Neural crest cell (in vitro differentiated cells): ENCODE measurements around the gene MTRF1L. TPM values are rescaled to one million over a fixed set of nuclear protein-coding genes. Genes with fewer than 3 reads are reported as not detected.
"Not testable (repeated sequence)": the region's sequence is repeated elsewhere in the genome, so short reads cannot be mapped to it uniquely, and the experiment has no call there.

Source experiments
- DNase-seq: peaks from one replicate; pipeline ENCODE4 v3.0.0; 2021; ENCODE audit warnings: low read depth, mixed read lengths, low spot score
- H3K27ac Mint-ChIP-seq: one replicate; pipeline ENCODE4 v1.8.0; 2021; ENCODE audit warnings: mild to moderate bottlenecking, mixed read lengths; ENCODE audit not compliant: unreplicated experiment
- H3K27me3 Mint-ChIP-seq: 2 replicates; pipeline ENCODE4 v1.8.0; 2021; ENCODE audit warnings: low read depth, mild to moderate bottlenecking, mixed read lengths
- H3K36me3 Mint-ChIP-seq: 2 replicates; pipeline ENCODE4 v1.8.0; 2021; ENCODE audit warnings: low read depth, mild to moderate bottlenecking, mixed read lengths
- H3K4me1 Mint-ChIP-seq: 2 replicates; pipeline ENCODE4 v1.8.0; 2021; ENCODE audit warnings: mixed read lengths
- H3K4me3 Mint-ChIP-seq: one replicate; pipeline ENCODE4 v1.8.0; 2021; ENCODE audit warnings: mild to moderate bottlenecking, mixed read lengths
- H3K9me3 Mint-ChIP-seq: 2 replicates; pipeline ENCODE4 v1.8.0; 2021; ENCODE audit warnings: mixed read lengths
- total RNA-seq: library from RNA; stranded (reverse); gene quantifications from 2 replicates; pipeline ENCODE4 v1.2.1, GENCODE V29; 2021
- TF ChIP-seq, protein P1 (sequence below): fragments of 200-600 bp; sonication (generic); conservative IDR thresholded peaks from 2 replicates; pipeline ENCODE4 v1.5.0; 2021; ENCODE audit warnings: antibody characterized with exemption, mild to moderate bottlenecking

The MTRF1L gene
- total RNA-seq, 1 donor from 2014 or later, result 23.2 TPM

DNA sequence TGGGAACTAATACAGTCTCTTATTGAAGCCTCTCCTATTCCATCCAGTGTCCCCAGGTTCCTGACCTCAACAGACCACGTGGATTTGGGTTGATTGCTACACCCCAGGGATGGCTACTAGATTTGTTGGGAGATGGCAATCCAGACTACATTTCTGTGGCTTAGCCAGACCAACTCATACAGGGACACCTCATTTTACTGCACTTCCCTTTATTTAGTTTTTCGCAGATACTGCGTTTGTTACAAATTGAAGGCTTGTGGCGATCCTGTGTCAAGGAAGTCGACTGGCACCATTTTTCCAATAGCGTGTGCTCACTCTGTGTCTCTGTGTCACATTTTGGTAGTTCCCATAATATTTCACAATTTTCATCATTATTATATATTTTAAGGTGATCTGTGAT, 10.3 kb upstream of the MTRF1L start:
- TF ChIP-seq, protein P1, sequence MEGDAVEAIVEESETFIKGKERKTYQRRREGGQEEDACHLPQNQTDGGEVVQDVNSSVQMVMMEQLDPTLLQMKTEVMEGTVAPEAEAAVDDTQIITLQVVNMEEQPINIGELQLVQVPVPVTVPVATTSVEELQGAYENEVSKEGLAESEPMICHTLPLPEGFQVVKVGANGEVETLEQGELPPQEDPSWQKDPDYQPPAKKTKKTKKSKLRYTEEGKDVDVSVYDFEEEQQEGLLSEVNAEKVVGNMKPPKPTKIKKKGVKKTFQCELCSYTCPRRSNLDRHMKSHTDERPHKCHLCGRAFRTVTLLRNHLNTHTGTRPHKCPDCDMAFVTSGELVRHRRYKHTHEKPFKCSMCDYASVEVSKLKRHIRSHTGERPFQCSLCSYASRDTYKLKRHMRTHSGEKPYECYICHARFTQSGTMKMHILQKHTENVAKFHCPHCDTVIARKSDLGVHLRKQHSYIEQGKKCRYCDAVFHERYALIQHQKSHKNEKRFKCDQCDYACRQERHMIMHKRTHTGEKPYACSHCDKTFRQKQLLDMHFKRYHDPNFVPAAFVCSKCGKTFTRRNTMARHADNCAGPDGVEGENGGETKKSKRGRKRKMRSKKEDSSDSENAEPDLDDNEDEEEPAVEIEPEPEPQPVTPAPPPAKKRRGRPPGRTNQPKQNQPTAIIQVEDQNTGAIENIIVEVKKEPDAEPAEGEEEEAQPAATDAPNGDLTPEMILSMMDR, result no peak
- Mint-ChIP-seq H3K4me1 (no peaks in the 10 kb centered on the region), H3K27me3 (no peaks in the 10 kb centered on the region), H3K9me3 (no peaks in the 10 kb centered on the region), H3K27ac (no peak overlapping the region), H3K4me3 (no peak overlapping the region), H3K36me3 (no peaks in the 10 kb centered on the region)
- DNase-seq, result no peak

DNA sequence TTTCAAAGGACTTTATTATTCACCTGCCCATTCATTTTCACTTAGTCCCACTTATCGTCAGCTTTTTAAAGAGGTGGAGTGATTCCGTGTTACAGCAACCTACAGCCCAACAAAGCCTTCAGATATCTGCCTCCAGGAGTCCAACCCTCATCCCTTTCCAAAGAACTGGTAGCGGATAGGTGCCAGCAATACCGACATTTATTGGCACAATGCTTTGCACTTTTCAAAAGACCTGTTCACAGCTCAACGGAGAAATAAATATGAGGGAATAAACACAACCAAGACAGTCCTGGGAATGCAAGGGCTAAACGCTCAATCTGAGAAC, 819 bp upstream of the MTRF1L start:
- H3K27ac Mint-ChIP-seq, result peak overlapping the region; percentile 98
- H3K27me3 Mint-ChIP-seq, result no peaks in the 10 kb centered on the region
- H3K36me3 Mint-ChIP-seq, result peaks cover 5% of the 10 kb centered on the region
- H3K4me3 Mint-ChIP-seq, result peak overlapping the region; percentile 96
- DNase-seq, result no peak
- TF ChIP-seq, protein P1, result no peak
- no peaks in the 10 kb centered on the region for H3K9me3 Mint-ChIP-seq
- peaks cover 35% of the 10 kb centered on the region for H3K4me1 Mint-ChIP-seq

DNA sequence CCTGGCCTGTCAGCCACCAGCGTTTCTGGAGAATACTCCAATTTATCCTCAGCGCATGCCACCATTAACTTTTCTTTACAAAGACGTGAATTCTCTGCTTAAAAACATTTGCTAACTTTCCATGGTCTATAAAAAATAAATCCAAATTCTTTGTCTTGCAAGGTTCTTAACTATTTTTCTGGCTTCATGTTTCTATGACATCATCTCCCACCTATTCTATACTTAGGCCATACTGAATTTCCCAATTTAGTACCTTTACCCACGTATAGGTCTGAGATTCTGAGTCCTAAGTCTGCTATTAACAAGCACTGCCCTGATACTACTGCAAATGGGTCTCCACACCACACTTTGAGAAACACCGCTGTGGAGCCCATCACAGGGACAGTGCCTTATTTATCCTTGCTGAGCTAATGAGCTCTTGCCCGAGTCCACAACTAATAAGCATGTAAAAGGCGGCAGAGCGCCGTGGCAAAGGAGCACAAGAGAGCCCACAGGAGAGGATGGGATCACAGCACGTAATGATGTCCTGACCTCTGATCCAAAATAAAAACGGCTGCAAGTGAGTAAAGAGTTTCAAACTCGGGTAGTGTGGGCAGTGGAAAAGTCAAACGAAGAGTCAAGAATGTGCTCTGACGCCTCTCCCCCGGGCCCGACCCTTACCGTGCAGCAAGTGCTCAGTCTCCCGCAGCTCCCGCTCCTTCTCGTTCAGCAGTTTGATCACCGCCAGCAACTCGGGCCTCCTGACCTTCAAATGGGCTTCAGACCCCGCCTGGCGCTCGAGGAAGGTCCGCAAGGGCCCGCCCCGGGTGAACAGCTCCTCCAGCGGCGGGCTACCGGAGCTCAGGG, 519 bp downstream of the MTRF1L start:
- Mint-ChIP-seq H3K9me3 (no peaks in the 10 kb centered on the region), H3K4me1 (peaks cover 35% of the 10 kb centered on the region), H3K4me3 (peak overlapping the region; percentile 96), H3K27ac (peak overlapping the region; percentile 93), H3K36me3 (peaks cover 7% of the 10 kb centered on the region), H3K27me3 (no peaks in the 10 kb centered on the region)
- TF ChIP-seq, protein P1, result no peak
- peak; percentile 10 for DNase-seq

DNA sequence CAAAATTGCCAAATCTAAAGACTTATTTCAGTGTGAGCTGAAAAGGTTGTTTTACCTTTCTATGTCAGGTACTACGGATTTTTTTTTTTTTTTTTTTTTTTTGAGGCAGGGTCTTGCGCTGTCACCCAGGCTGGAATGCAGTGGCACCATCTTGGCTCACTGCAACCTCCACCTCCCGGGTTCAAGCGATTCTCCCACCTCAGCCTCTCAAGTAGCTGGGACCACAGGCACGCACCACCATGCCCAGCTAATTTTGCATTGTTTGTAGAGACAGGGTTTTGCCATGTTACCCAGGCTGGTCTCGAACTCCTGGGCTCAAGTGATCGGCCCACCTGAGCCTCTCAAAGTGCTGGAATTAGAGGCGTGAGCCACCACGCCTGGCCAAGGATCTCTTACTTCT, 1.7 kb downstream of the MTRF1L start:
- DNase-seq, H3K9me3 Mint-ChIP-seq, H3K27ac Mint-ChIP-seq, H3K27me3 Mint-ChIP-seq, H3K36me3 Mint-ChIP-seq: not testable (repeated sequence)
- Mint-ChIP-seq H3K4me1 (peaks cover 35% of the 10 kb centered on the region), H3K4me3 (peak overlapping the region; percentile 96)

DNA sequence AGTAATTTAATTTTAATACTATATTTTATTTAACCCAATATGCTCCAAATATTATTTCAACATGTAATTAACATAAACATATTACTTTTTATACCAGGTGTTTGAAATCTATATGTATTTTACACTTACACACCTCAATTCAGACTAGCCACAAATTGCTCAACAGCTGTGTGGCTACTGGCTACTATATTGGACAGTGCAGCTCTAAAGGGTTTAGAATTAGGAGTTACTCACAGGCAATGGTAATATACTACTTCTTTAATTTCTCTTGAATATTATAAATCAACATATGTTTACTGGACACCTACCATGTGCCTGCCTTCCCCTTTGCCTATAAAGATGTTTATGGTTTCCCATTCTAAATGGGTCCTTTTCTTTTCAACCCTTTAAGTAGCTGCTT, 2.3 kb downstream of the MTRF1L start:
- no peak for DNase-seq
- Mint-ChIP-seq H3K4me3 (peak overlapping the region; percentile 86), H3K4me1 (peaks cover 35% of the 10 kb centered on the region), H3K27me3 (no peaks in the 10 kb centered on the region), H3K9me3 (no peaks in the 10 kb centered on the region), H3K36me3 (peaks cover 9% of the 10 kb centered on the region), H3K27ac (no peak overlapping the region)
- TF ChIP-seq, protein P1, result no peak

DNA sequence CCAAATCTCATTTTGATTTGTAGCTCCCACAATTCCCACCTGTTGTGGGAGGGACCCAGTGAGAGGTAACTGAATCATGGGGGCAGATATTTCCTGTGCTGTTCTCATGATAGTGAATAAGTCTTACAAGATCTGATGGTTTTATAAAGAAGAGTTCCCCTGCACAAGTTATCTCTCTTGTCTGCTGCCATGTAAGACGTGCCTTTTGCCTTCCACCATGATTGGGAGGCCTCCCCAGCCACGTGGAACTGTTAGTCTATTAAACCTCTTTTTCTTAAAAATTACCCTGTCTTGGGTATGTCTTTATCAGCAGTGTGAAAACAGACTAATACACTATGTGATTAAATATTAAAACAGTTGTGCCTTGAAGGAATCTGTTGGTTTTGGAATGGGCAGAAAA, 3.0 kb downstream of the MTRF1L start:
- H3K9me3 Mint-ChIP-seq, H3K27me3 Mint-ChIP-seq, H3K36me3 Mint-ChIP-seq, H3K27ac Mint-ChIP-seq, DNase-seq: not testable (repeated sequence)
- Mint-ChIP-seq H3K4me3 (peak overlapping the region; percentile 62), H3K4me1 (peaks cover 35% of the 10 kb centered on the region)
